ENCODE results near the gene ZNF221. TPM values are rescaled to one million over a fixed set of nuclear protein-coding genes. Genes with fewer than 3 reads are reported as not detected.

ZNF221 gene
- total RNA-seq, 1 donor from 2014 or later = 11.2 TPM

- no peak overlapping the region for H3K27ac Mint-ChIP-seq
- no peaks in the 10 kb centered on the region for H3K4me1 Mint-ChIP-seq
- H3K36me3 Mint-ChIP-seq = peaks cover 62% of the 10 kb centered on the region
- TF ChIP-seq CTCF (IDR thresholded peaks at IDR 0.05; ENCODE audit: unreplicated experiment) = no peak
- H3K9me3 Mint-ChIP-seq = peaks cover 85% of the 10 kb centered on the region
- no peaks in the 10 kb centered on the region for H3K27me3 Mint-ChIP-seq (ENCODE audit: low read depth)
- DNase-seq (ENCODE audit: low spot score in 2 of 2, unreplicated experiment in 2 of 2) = no peak
- no peak overlapping the region for H3K4me3 Mint-ChIP-seq
Observed at GRCh38 chr19:43908659-43909058, 42.4 kb upstream of the ZNF221 start.

GRCh38 chr19:43910884-43911283 lies 40.1 kb upstream of the ZNF221 start:
- DNase-seq (ENCODE audit: low spot score in 2 of 2, unreplicated experiment in 2 of 2) = no peak
- TF ChIP-seq CTCF (IDR thresholded peaks at IDR 0.05; ENCODE audit: unreplicated experiment) = no peak
- Mint-ChIP-seq H3K4me3 (no peak overlapping the region), H3K27ac (no peak overlapping the region), H3K9me3 (peaks cover 87% of the 10 kb centered on the region), H3K27me3 (ENCODE audit: low read depth) (no peaks in the 10 kb centered on the region), H3K36me3 (peaks cover 70% of the 10 kb centered on the region), H3K4me1 (no peaks in the 10 kb centered on the region)

- no peaks in the 10 kb centered on the region for H3K27me3 Mint-ChIP-seq (ENCODE audit: low read depth)
- peaks cover 75% of the 10 kb centered on the region for H3K9me3 Mint-ChIP-seq
- no peak for TF ChIP-seq CTCF (IDR thresholded peaks at IDR 0.05; ENCODE audit: unreplicated experiment)
- H3K27ac Mint-ChIP-seq = no peak overlapping the region
- H3K4me1 Mint-ChIP-seq = no peaks in the 10 kb centered on the region
- DNase-seq (ENCODE audit: low spot score in 2 of 2, unreplicated experiment in 2 of 2) = no peak
- peaks cover 80% of the 10 kb centered on the region for H3K36me3 Mint-ChIP-seq
- H3K4me3 Mint-ChIP-seq = no peak overlapping the region
Observed at GRCh38 chr19:43913383-43913782, 37.6 kb upstream of the ZNF221 start.

- no peaks in the 10 kb centered on the region for H3K4me1 Mint-ChIP-seq
- TF ChIP-seq CTCF (IDR thresholded peaks at IDR 0.05; ENCODE audit: unreplicated experiment) = no peak
- H3K27me3 Mint-ChIP-seq (ENCODE audit: low read depth) = no peaks in the 10 kb centered on the region
- no peak overlapping the region for H3K4me3 Mint-ChIP-seq
- no peak for DNase-seq (ENCODE audit: low spot score in 2 of 2, unreplicated experiment in 2 of 2)
- peaks cover 84% of the 10 kb centered on the region for H3K36me3 Mint-ChIP-seq
- no peak overlapping the region for H3K27ac Mint-ChIP-seq
- H3K9me3 Mint-ChIP-seq = peaks cover 72% of the 10 kb centered on the region
Observed at GRCh38 chr19:43914051-43914450, 37.0 kb upstream of the ZNF221 start.

GRCh38 chr19:43923875-43924274 lies 27.2 kb upstream of the ZNF221 start:
- Mint-ChIP-seq H3K9me3 (peaks cover 14% of the 10 kb centered on the region), H3K27ac (no peak overlapping the region), H3K4me1 (no peaks in the 10 kb centered on the region), H3K27me3 (ENCODE audit: low read depth) (no peaks in the 10 kb centered on the region), H3K4me3 (no peak overlapping the region), H3K36me3 (peaks cover 79% of the 10 kb centered on the region)
- DNase-seq (ENCODE audit: low spot score in 2 of 2, unreplicated experiment in 2 of 2) = no peak
- no peak for TF ChIP-seq CTCF (IDR thresholded peaks at IDR 0.05; ENCODE audit: unreplicated experiment)

GRCh38 chr19:43928820-43929219 lies 22.2 kb upstream of the ZNF221 start:
- H3K27ac Mint-ChIP-seq = no peak overlapping the region
- peaks cover 3% of the 10 kb centered on the region for H3K4me1 Mint-ChIP-seq
- H3K27me3 Mint-ChIP-seq (ENCODE audit: low read depth) = no peaks in the 10 kb centered on the region
- peaks cover 75% of the 10 kb centered on the region for H3K36me3 Mint-ChIP-seq
- H3K9me3 Mint-ChIP-seq = no peaks in the 10 kb centered on the region
- TF ChIP-seq CTCF (IDR thresholded peaks at IDR 0.05; ENCODE audit: unreplicated experiment) = no peak
- DNase-seq (ENCODE audit: low spot score in 2 of 2, unreplicated experiment in 2 of 2) = no peak
- H3K4me3 Mint-ChIP-seq = no peak overlapping the region

Measured in mesothelial cell of epicardium (in vitro differentiated cells).